ENCODE measurements around the gene SNAPC5.

The SNAPC5 gene

DNA sequence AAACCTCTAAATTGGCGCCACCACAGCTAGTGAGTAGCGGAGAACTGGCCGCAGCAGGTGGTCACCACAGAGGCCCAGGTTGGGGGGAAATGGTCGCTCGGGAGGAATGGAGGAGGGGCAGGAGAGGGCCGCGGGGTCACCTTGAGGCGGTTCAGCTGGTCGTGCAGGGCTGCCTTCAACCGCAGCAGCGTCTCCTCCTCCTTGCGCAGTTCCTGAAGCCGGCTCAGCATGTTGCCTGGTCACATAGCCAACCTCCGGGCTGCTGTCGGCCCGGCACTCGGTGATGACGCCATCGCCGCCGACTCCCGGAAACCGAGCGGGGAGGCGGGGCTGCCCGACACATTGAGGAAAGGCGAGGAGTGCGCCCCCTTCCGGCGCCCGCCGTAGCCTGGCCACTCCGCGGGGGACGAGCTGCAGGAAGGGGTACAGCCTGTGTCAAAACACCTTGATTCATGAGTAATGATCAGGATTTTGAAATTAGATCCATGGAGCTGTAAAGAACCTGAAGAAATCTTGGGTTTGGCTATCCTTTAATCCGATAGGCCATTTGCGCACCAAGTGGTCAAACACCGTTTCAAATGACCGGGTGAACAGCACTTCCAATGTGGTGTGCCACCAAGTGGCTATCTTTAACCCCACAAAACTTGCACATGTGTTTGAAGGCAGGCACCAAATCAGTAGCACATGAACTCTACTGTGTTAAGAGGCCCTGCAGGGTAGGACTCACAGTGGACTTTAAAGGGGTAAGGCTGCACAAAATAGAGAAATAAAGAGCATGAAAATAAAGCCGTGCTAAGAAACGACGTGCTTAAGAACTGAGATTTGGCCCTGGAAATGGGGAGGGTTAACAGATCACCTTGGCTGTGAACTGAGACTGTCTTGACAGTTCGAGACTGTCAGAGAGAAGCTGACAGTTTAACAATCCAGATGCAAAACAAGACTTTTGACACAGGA is at the start of gene SNAPC5:
Gene SNAPC5 (minus strand): TSS at position 261 of the 954 bp plus-strand sequence. CDS start 31 bp downstream, at position 230.
- Mint-ChIP-seq H3K4me1 (ENCODE audit: low read depth) (peaks cover 67% of the 10 kb centered on the region), H3K36me3 (peaks cover 26% of the 10 kb centered on the region)

DNA sequence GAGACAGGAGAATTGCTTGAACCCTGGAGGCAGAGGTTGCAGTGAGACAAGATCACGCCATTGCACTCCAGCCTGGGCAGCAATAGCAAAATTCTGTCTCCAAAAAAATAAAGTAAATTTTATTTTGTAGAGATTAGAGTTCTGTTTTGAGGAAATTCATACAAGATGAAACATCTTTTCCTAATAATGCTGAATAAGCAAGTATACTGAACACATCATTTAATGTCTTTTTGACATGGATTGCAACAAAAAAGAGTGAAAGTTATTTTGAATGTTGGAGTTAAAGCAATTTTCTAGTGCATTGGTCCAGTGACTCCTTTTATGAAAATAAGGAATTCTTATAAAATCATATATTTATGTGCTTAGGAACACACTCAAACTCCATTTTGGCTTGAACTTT is 47.7 kb upstream of the SNAPC5 start:
- Mint-ChIP-seq H3K36me3 (peaks cover 15% of the 10 kb centered on the region), H3K4me3 (no peak overlapping the region), H3K4me1 (ENCODE audit: low read depth) (no peaks in the 10 kb centered on the region), H3K27me3 (no peaks in the 10 kb centered on the region), H3K27ac (no peak overlapping the region), H3K9me3 (ENCODE audit: low read depth) (no peaks in the 10 kb centered on the region)

More for the DNA sequence above, at the start of gene SNAPC5:
- Mint-ChIP-seq H3K9me3 (ENCODE audit: low read depth) (no peaks in the 10 kb centered on the region), H3K27me3 (no peaks in the 10 kb centered on the region), H3K27ac (peak within 1 kb of the TSS; percentile 96), H3K4me3 (peak within 1 kb of the TSS; percentile 96)

DNA sequence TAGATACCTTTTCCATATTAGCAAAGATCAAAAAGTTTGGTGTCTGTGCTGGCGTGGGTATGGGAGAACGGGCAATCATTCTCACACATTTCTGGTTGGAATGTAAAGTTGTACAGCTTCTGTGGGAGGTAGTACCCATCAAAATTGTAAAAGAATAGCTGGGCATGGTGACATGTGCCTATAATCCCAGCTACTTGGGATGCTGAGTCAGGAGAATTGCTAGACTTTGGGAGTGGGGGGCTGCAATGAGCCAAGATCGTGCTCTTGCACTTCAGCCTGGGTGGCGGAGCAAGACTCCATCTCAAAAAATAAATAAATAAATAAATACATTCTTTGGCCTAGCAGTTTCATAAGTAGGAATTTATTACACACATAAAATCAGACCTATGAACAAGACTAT is 45.3 kb upstream of the SNAPC5 start:
- Mint-ChIP-seq H3K4me3 (no peak overlapping the region), H3K9me3 (ENCODE audit: low read depth) (no peaks in the 10 kb centered on the region), H3K27me3 (no peaks in the 10 kb centered on the region), H3K27ac (no peak overlapping the region), H3K4me1 (ENCODE audit: low read depth) (no peaks in the 10 kb centered on the region), H3K36me3 (peaks cover 26% of the 10 kb centered on the region)

GRCh38 chr15:66535056-66535455 is 37.5 kb upstream of the SNAPC5 start:
- no peaks in the 10 kb centered on the region for H3K9me3 Mint-ChIP-seq (ENCODE audit: low read depth)
- H3K27ac Mint-ChIP-seq: no peak overlapping the region
- H3K27me3 Mint-ChIP-seq: no peaks in the 10 kb centered on the region
- no peaks in the 10 kb centered on the region for H3K4me1 Mint-ChIP-seq (ENCODE audit: low read depth)
- no peak overlapping the region for H3K4me3 Mint-ChIP-seq
- peaks cover 27% of the 10 kb centered on the region for H3K36me3 Mint-ChIP-seq

DNA sequence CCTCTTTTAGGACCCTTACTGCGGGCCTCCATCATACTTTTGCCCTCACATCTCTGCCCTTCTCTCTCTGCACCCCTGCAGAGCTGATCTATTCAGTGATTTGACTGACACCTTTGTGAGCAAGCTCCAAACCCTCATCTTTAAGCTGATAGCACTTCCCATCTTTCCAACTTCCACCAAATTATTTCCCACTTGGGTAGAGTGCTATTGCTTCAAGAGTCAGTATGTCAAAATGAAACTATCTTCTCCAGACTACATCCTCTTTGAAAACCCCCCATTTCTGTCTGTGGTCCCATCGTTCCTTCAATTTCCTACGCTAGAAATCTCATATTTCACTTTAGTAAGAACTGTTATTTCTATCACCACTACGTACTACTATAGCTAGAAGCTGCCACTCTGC is 27.3 kb upstream of the SNAPC5 start:
- Mint-ChIP-seq H3K27ac (no peak overlapping the region), H3K4me1 (ENCODE audit: low read depth) (no peaks in the 10 kb centered on the region)

DNA sequence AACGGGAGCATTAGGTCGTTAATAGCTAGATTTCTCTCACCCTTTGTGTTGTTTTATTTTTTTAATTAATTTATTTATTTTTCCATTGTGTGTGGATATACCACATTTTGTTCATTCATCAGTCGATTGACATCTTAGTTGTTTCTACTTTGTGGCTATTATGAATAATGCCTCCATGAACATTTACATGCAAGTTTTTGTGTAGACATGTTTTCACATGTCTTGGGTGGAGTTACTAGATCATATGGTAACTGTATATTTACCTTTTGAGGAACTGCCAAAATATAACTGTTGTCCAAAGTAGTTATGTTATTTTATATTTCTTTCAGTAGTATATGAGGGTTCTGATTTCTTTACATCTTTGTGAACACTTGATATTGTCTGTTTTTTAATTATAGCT is 26.4 kb upstream of the SNAPC5 start:
- no peak overlapping the region for H3K27ac Mint-ChIP-seq
- H3K4me3 Mint-ChIP-seq: no peak overlapping the region
- H3K36me3 Mint-ChIP-seq: peaks cover 13% of the 10 kb centered on the region

More for the DNA sequence above, 27.3 kb upstream of the SNAPC5 start:
- peaks cover 16% of the 10 kb centered on the region for H3K36me3 Mint-ChIP-seq
- no peaks in the 10 kb centered on the region for H3K27me3 Mint-ChIP-seq
- H3K9me3 Mint-ChIP-seq (ENCODE audit: low read depth): no peaks in the 10 kb centered on the region
- H3K4me3 Mint-ChIP-seq: no peak overlapping the region

GRCh38 chr15:66515901-66516322 is 18.4 kb upstream of the SNAPC5 start:
- peaks cover 12% of the 10 kb centered on the region for H3K36me3 Mint-ChIP-seq
- no peak overlapping the region for H3K4me3 Mint-ChIP-seq
- no peaks in the 10 kb centered on the region for H3K9me3 Mint-ChIP-seq (ENCODE audit: low read depth)
- H3K4me1 Mint-ChIP-seq (ENCODE audit: low read depth): no peaks in the 10 kb centered on the region
- no peaks in the 10 kb centered on the region for H3K27me3 Mint-ChIP-seq
- no peak overlapping the region for H3K27ac Mint-ChIP-seq

More for the DNA sequence above, 26.4 kb upstream of the SNAPC5 start:
- H3K4me1 Mint-ChIP-seq (ENCODE audit: low read depth): no peaks in the 10 kb centered on the region
- H3K9me3 Mint-ChIP-seq (ENCODE audit: low read depth): no peaks in the 10 kb centered on the region
- H3K27me3 Mint-ChIP-seq: no peaks in the 10 kb centered on the region

DNA sequence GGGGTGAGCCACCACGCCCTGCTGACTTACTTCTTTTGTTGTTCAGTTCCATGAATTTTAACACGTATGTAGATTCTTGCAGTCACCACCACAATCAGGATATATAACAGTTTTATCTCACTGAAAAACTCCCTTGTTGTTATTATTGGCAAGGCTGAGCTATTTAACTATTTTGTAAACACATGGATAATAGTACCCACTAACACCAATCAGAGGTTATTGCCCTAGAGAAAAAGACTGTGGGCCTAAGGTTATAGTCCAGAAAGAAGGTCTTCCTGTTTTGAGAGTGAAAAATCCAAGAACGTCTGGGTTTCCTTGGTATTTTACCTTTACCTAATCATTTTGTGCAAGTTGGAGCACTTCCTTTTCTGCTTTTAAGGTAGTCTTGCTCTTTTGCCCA is 17.0 kb upstream of the SNAPC5 start:
- peaks cover 12% of the 10 kb centered on the region for H3K36me3 Mint-ChIP-seq
- H3K27ac Mint-ChIP-seq: no peak overlapping the region
- no peak overlapping the region for H3K4me3 Mint-ChIP-seq
- no peaks in the 10 kb centered on the region for H3K9me3 Mint-ChIP-seq (ENCODE audit: low read depth)
- no peaks in the 10 kb centered on the region for H3K27me3 Mint-ChIP-seq
- H3K4me1 Mint-ChIP-seq (ENCODE audit: low read depth): no peaks in the 10 kb centered on the region

GRCh38 chr15:66508293-66508883 is 10.8 kb upstream of the SNAPC5 start:
- Mint-ChIP-seq H3K27ac (no peak overlapping the region), H3K4me3 (no peak overlapping the region), H3K4me1 (ENCODE audit: low read depth) (peaks cover 19% of the 10 kb centered on the region), H3K27me3 (no peaks in the 10 kb centered on the region), H3K36me3 (peaks cover 13% of the 10 kb centered on the region), H3K9me3 (ENCODE audit: low read depth) (no peaks in the 10 kb centered on the region)

DNA sequence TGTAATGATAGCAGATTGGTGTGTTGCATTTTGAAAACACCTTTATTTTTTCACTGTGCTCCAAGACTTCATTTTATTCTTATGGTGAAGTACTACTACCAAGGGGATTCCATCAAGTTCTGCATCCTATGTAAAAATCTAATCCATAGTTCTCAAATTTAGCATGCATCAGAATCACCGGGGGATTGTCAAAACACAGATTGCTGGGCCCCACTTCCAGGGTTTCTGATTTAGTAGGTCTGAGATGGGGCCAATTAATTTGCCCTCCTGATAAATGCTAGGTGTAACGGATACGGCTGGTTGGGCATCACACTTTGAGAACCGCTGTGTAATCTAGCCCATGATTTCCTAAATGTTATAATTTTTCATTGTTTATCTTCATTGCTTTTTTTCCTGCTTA is 8.3 kb upstream of the SNAPC5 start:
- H3K27ac Mint-ChIP-seq: peak overlapping the region; percentile 100
- peaks cover 41% of the 10 kb centered on the region for H3K4me1 Mint-ChIP-seq (ENCODE audit: low read depth)
- peaks cover 27% of the 10 kb centered on the region for H3K36me3 Mint-ChIP-seq
- no peaks in the 10 kb centered on the region for H3K27me3 Mint-ChIP-seq
- peak overlapping the region; percentile 100 for H3K4me3 Mint-ChIP-seq
- no peaks in the 10 kb centered on the region for H3K9me3 Mint-ChIP-seq (ENCODE audit: low read depth)

GRCh38 chr15:66505430-66505811 is 7.9 kb upstream of the SNAPC5 start:
- Mint-ChIP-seq H3K4me1 (ENCODE audit: low read depth) (peaks cover 44% of the 10 kb centered on the region), H3K27me3 (no peaks in the 10 kb centered on the region), H3K27ac (peak overlapping the region; percentile 100), H3K4me3 (peak overlapping the region; percentile 100), H3K36me3 (peaks cover 27% of the 10 kb centered on the region), H3K9me3 (ENCODE audit: low read depth) (no peaks in the 10 kb centered on the region)

DNA sequence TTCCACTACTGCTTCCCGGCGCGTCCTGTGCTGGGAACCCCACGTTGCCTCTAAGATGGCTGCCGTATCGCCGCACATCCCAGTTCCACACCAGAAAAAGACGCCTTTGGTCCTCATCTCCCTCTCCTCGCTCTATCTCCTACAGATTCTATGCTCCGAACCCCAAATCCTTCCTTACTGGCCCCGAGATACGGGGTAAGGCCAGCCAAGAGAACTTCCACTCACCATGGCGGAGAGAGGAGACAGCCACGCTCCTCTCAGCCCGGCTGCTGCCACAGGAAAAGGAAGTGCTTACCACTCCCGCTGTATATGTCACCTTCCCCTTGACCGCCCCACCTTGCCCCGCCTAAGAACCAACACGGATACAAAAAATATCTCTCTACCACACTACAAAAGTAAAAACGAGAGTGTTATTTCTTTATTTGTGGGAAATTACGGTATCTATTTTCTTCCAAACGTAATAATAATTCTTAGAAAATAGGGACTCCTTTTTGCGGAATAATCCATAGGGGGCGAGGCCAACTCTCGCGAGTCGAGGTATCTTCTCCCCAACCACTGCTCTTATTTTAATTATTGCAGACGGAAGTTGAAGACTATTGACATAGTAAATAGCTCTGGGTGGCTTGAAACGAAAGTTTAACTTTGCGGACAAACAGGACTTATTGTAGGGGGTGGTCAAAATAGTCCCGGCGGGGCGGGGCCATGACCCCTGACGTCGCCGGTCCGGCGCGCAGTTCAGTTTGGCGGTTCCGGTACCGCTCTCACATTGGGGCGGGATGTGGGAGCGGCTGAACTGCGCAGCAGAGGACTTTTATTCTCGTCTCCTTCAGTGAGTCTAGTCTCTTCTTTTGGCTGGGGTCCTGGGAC is 7.2 kb upstream of the SNAPC5 start, which contains the start of the genes RPL4 and ZWILCH:
Gene RPL4 (minus strand): TSS at position 293 of the 867 bp plus-strand sequence. CDS start 65 bp downstream, at position 228.
Gene ZWILCH (plus strand): TSS at position 764 of the 867 bp plus-strand sequence. CDS start 13 bp downstream, at position 777.
- Mint-ChIP-seq H3K27ac (peak within 1 kb of the TSS; percentile 100), H3K9me3 (ENCODE audit: low read depth) (no peaks in the 10 kb centered on the region), H3K36me3 (peaks cover 31% of the 10 kb centered on the region)

DNA sequence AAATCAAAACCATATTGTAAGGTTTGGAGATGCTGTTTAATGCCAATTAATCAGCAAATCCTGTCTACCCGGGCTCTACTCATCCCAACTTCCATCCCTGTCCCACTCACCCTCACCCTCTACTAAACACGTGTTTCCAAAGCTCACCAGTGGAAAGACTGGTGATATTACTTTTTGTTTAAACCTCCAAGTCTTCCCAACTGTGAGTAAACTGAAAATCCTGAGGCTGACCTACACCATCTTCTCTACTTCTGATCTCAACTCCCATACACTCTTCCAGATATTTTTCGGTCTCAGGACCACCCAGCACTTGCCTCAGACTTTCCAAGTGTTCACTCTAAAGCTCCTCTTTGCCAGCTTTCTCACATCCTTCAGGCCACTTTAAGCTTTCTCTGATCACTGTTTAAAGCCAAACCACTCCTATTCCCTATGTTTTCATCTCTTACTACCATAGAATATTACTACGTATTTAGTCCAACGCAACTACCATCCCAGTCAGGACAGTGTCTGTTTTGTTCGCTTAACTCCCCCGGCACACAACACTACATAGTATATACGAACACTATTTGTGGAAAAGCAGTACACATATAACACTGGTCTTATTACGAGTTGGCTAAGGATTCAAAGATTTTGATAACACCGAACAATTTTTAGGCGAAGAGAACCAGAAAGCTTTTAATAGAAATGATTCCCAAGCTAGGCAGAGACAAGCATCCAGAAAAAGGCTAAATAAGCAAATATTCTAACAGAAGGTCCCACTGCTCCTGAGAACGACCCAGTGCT is 6.4 kb upstream of the SNAPC5 start:
- Mint-ChIP-seq H3K27me3 (no peaks in the 10 kb centered on the region), H3K27ac (peak overlapping the region; percentile 100), H3K36me3 (peaks cover 33% of the 10 kb centered on the region), H3K4me1 (ENCODE audit: low read depth) (peaks cover 55% of the 10 kb centered on the region), H3K4me3 (peak overlapping the region; percentile 100), H3K9me3 (ENCODE audit: low read depth) (no peaks in the 10 kb centered on the region)

More for the DNA sequence above, 7.2 kb upstream of the SNAPC5 start, which contains the start of the genes RPL4 and ZWILCH:
- H3K27me3 Mint-ChIP-seq: no peaks in the 10 kb centered on the region
- H3K4me1 Mint-ChIP-seq (ENCODE audit: low read depth): peaks cover 49% of the 10 kb centered on the region
- H3K4me3 Mint-ChIP-seq: peak within 1 kb of the TSS; percentile 100

All from activated naive CD8-positive, alpha-beta T cell (primary cell).